ENCODE results near the gene MEST.

MEST gene

GRCh38 chr7:130481898-130482297 is 10.0 kb upstream of the MEST start:
- Histone ChIP-seq H2AFZ (ENCODE audit: low read depth, low read length) (no peak overlapping the region), H3K79me2 (ENCODE audit: insufficient read depth, low read length) (no peaks in the 10 kb centered on the region), H3K9ac (ENCODE audit: low read depth, low read length) (no peak overlapping the region), H3K27me3 (ENCODE audit: insufficient read depth, low read length, poor library complexity) (no peaks in the 10 kb centered on the region), H3K4me1 (ENCODE audit: insufficient read depth, low read length) (no peaks in the 10 kb centered on the region), H3K27ac (ENCODE audit: low read length) (no peak overlapping the region), H3K36me3 (ENCODE audit: insufficient read depth, low read length) (no peaks in the 10 kb centered on the region), H3K4me2 (ENCODE audit: insufficient read depth, low read length) (no peak overlapping the region), H3K4me3 (ENCODE audit: low read depth in 1 of 2, low read length in 2 of 2) (no peak overlapping the region), H4K20me1 (ENCODE audit: insufficient read depth, low read length) (no peaks in the 10 kb centered on the region), H3K9me3 (ENCODE audit: insufficient read depth, low read length, severe bottlenecking) (no peaks in the 10 kb centered on the region)
- ATAC-seq (ENCODE audit: insufficient read depth, low read depth): no peak
- DNase-seq: no peak
- TF ChIP-seq EZH2 (IDR thresholded peaks at IDR 0.05; ENCODE audit: borderline replicate concordance, low read depth, low read length, severe bottlenecking) (no peak), CTCF (IDR thresholded peaks at IDR 0.05; ENCODE audit: borderline replicate concordance, extremely low read depth, low read length, poor library complexity, severe bottlenecking) (no peak)

- Histone ChIP-seq H3K4me2 (ENCODE audit: insufficient read depth, low read length) (no peak overlapping the region), H3K79me2 (ENCODE audit: insufficient read depth, low read length) (no peaks in the 10 kb centered on the region), H3K4me3 (ENCODE audit: low read depth in 1 of 2, low read length in 2 of 2) (no peak overlapping the region)
Measured at GRCh38 chr7:130483031-130483430, 8.9 kb upstream of the MEST start.

GRCh38 chr7:130485734-130486113 is 6.2 kb upstream of the MEST start:
- Histone ChIP-seq H2AFZ (ENCODE audit: low read depth, low read length) (no peak overlapping the region), H3K27me3 (ENCODE audit: insufficient read depth, low read length, poor library complexity) (no peaks in the 10 kb centered on the region), H3K36me3 (ENCODE audit: insufficient read depth, low read length) (no peaks in the 10 kb centered on the region), H3K27ac (ENCODE audit: low read length) (no peak overlapping the region), H3K79me2 (ENCODE audit: insufficient read depth, low read length) (no peaks in the 10 kb centered on the region), H3K9me3 (ENCODE audit: insufficient read depth, low read length, severe bottlenecking) (no peaks in the 10 kb centered on the region), H4K20me1 (ENCODE audit: insufficient read depth, low read length) (no peaks in the 10 kb centered on the region), H3K4me1 (ENCODE audit: insufficient read depth, low read length) (no peaks in the 10 kb centered on the region), H3K9ac (ENCODE audit: low read depth, low read length) (no peak overlapping the region), H3K4me3 (ENCODE audit: low read depth in 1 of 2, low read length in 2 of 2) (no peak overlapping the region), H3K4me2 (ENCODE audit: insufficient read depth, low read length) (no peak overlapping the region)
- TF ChIP-seq EZH2 (IDR thresholded peaks at IDR 0.05; ENCODE audit: borderline replicate concordance, low read depth, low read length, severe bottlenecking) (no peak), CTCF (IDR thresholded peaks at IDR 0.05; ENCODE audit: borderline replicate concordance, extremely low read depth, low read length, poor library complexity, severe bottlenecking) (no peak)
- ATAC-seq (ENCODE audit: insufficient read depth, low read depth) (no peak), DNase-seq (no peak)

More at GRCh38 chr7:130483031-130483430, 8.9 kb upstream of the MEST start:
- Histone ChIP-seq H3K4me1 (ENCODE audit: insufficient read depth, low read length) (no peaks in the 10 kb centered on the region), H2AFZ (ENCODE audit: low read depth, low read length) (no peak overlapping the region), H3K27ac (ENCODE audit: low read length) (no peak overlapping the region), H4K20me1 (ENCODE audit: insufficient read depth, low read length) (no peaks in the 10 kb centered on the region), H3K9me3 (ENCODE audit: insufficient read depth, low read length, severe bottlenecking) (no peaks in the 10 kb centered on the region), H3K36me3 (ENCODE audit: insufficient read depth, low read length) (no peaks in the 10 kb centered on the region), H3K27me3 (ENCODE audit: insufficient read depth, low read length, poor library complexity) (no peaks in the 10 kb centered on the region), H3K9ac (ENCODE audit: low read depth, low read length) (no peak overlapping the region)
- ATAC-seq (ENCODE audit: insufficient read depth, low read depth) (no peak), DNase-seq (no peak)
- TF ChIP-seq EZH2 (IDR thresholded peaks at IDR 0.05; ENCODE audit: borderline replicate concordance, low read depth, low read length, severe bottlenecking) (no peak), CTCF (IDR thresholded peaks at IDR 0.05; ENCODE audit: borderline replicate concordance, extremely low read depth, low read length, poor library complexity, severe bottlenecking) (no peak)

Data from DND-41 (cell line).